ENCODE data around the gene PHYKPL. TPM values are rescaled to one million over a fixed set of nuclear protein-coding genes. Genes with fewer than 3 reads are reported as not detected.
"Not testable (repeated sequence)": the region's sequence is repeated elsewhere in the genome, so short reads cannot be mapped to it uniquely, and the experiment has no call there.

Gene PHYKPL
- total RNA-seq, 1 experiment from 2014 or later: 78.2 TPM

DNA sequence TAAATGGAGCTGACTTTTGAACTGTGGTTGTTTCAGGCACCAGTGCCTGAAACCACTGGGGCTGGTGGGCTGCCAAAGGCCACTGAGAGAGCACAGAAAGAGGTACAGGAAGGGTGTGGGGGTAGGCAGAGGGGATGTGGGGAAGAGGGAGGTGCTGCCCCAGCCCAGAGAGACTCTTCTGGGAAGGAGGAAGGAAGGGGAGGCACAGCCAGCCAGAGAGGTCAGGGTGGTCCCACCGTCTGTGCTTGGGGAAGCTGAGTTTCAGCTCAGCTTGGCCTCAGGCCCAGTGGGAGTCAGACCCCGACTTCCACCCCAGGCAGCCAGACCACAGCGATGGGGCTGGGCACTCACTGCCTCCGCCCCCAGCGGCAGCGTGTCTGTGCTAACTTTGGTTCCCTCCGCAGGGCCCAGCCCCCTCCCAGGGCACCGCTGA lies 8.6 kb upstream of the PHYKPL start:
- no peak overlapping the region for H3K4me3 ChIP-seq (ENCODE audit: low read depth, low read length)
- no peaks in the 10 kb centered on the region for H3K9me3 Mint-ChIP-seq (ENCODE audit: unreplicated experiment)
- ChIA-PET POLR2A (no interaction called here), CTCF (no interaction called here)
- H3K27me3 ChIP-seq (replicated peaks; ENCODE audit: control insufficient read depth, insufficient read depth, low read length): no peaks in the 10 kb centered on the region
- no peaks in the 10 kb centered on the region for H3K4me1 Mint-ChIP-seq (ENCODE audit: low read depth, unreplicated experiment)
- H3K36me3 ChIP-seq (ENCODE audit: control insufficient read depth, insufficient read depth, low read length): no peaks in the 10 kb centered on the region
- intact Hi-C loops (cut with micrococcal nuclease; ENCODE audit: unreplicated experiment): no loop called here
- no peaks in the 10 kb centered on the region for H3K27me3 Mint-ChIP-seq (ENCODE audit: insufficient read depth, unreplicated experiment)
- no peaks in the 10 kb centered on the region for H3K9me3 ChIP-seq
- DNase-seq: no peak
- H3K27ac Mint-ChIP-seq (ENCODE audit: unreplicated experiment): no peak overlapping the region
- H3K4me1 ChIP-seq: no peaks in the 10 kb centered on the region
- H3K36me3 Mint-ChIP-seq (ENCODE audit: insufficient read depth, unreplicated experiment): no peaks in the 10 kb centered on the region
- no peak overlapping the region for H3K4me3 Mint-ChIP-seq (ENCODE audit: unreplicated experiment)
- BruUV-seq (replicated peaks): no TSS peak
- no peak for TF ChIP-seq CTCF (IDR thresholded peaks at IDR 0.05; ENCODE audit: insufficient read depth in 1 of 2, low read depth in 1 of 2, low read length in 1 of 2, severe bottlenecking in 1 of 2, unreplicated experiment in 1 of 2)

GRCh38 chr5:178240766-178241165 lies 8.2 kb upstream of the PHYKPL start:
- TF ChIP-seq CTCF (IDR thresholded peaks at IDR 0.05; ENCODE audit: insufficient read depth in 1 of 2, low read depth in 1 of 2, low read length in 1 of 2, severe bottlenecking in 1 of 2, unreplicated experiment in 1 of 2): no peak
- no peak overlapping the region for H3K4me3 Mint-ChIP-seq (ENCODE audit: unreplicated experiment)
- H3K4me1 ChIP-seq: no peaks in the 10 kb centered on the region
- no peak overlapping the region for H3K27ac Mint-ChIP-seq (ENCODE audit: unreplicated experiment)
- H3K9me3 Mint-ChIP-seq (ENCODE audit: unreplicated experiment): no peaks in the 10 kb centered on the region
- H3K36me3 Mint-ChIP-seq (ENCODE audit: insufficient read depth, unreplicated experiment): no peaks in the 10 kb centered on the region
- H3K36me3 ChIP-seq (ENCODE audit: control insufficient read depth, insufficient read depth, low read length): no peaks in the 10 kb centered on the region
- ChIA-PET CTCF (no interaction called here), POLR2A (no interaction called here)
- intact Hi-C loops (cut with micrococcal nuclease; ENCODE audit: unreplicated experiment): no loop called here
- no peaks in the 10 kb centered on the region for H3K4me1 Mint-ChIP-seq (ENCODE audit: low read depth, unreplicated experiment)
- no peaks in the 10 kb centered on the region for H3K27me3 Mint-ChIP-seq (ENCODE audit: insufficient read depth, unreplicated experiment)
- DNase-seq: no peak
- H3K27me3 ChIP-seq (replicated peaks; ENCODE audit: control insufficient read depth, insufficient read depth, low read length): no peaks in the 10 kb centered on the region
- BruUV-seq (replicated peaks): no TSS peak
- no peak overlapping the region for H3K4me3 ChIP-seq (ENCODE audit: low read depth, low read length)
- H3K9me3 ChIP-seq: no peaks in the 10 kb centered on the region

DNA sequence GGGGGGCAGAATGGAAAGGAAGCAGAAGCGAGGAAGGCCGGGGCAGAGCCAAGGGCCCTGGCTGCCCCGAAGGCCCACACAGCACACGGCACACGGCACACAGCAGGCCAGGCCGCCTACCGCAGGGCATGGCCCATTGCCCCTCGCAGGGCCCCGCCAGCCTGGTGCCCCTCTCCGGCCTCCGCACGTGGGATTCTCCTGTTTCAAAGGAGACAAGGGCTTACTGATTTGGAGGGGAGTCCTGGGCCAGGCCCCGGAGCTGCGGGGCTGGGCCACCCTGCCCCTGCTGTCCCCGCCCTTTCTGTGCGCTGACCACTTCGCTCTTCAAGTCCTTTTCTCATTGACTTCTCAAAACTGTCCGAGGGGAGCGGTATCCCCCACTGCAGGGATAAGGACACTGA lies 7.7 kb upstream of the PHYKPL start:
- DNase-seq: no peak
- no peaks in the 10 kb centered on the region for H3K9me3 ChIP-seq
- no peaks in the 10 kb centered on the region for H3K27me3 Mint-ChIP-seq (ENCODE audit: insufficient read depth, unreplicated experiment)
- H3K36me3 Mint-ChIP-seq (ENCODE audit: insufficient read depth, unreplicated experiment): no peaks in the 10 kb centered on the region
- TF ChIP-seq CTCF (IDR thresholded peaks at IDR 0.05; ENCODE audit: insufficient read depth in 1 of 2, low read depth in 1 of 2, low read length in 1 of 2, severe bottlenecking in 1 of 2, unreplicated experiment in 1 of 2): no peak
- H3K4me1 Mint-ChIP-seq (ENCODE audit: low read depth, unreplicated experiment): no peaks in the 10 kb centered on the region
- CTCF ChIA-PET: no interaction called here
- no peaks in the 10 kb centered on the region for H3K4me1 ChIP-seq
- H3K4me3 Mint-ChIP-seq (ENCODE audit: unreplicated experiment): no peak overlapping the region
- H3K27me3 ChIP-seq (replicated peaks; ENCODE audit: control insufficient read depth, insufficient read depth, low read length): no peaks in the 10 kb centered on the region
- H3K9me3 Mint-ChIP-seq (ENCODE audit: unreplicated experiment): no peaks in the 10 kb centered on the region
- H3K36me3 ChIP-seq (ENCODE audit: control insufficient read depth, insufficient read depth, low read length): no peaks in the 10 kb centered on the region
- BruUV-seq (replicated peaks): no TSS peak
- H3K4me3 ChIP-seq (ENCODE audit: low read depth, low read length): no peak overlapping the region
- intact Hi-C loops (cut with micrococcal nuclease; ENCODE audit: unreplicated experiment): no loop called here
- POLR2A ChIA-PET: no interaction called here
- H3K27ac Mint-ChIP-seq (ENCODE audit: unreplicated experiment): no peak overlapping the region

DNA sequence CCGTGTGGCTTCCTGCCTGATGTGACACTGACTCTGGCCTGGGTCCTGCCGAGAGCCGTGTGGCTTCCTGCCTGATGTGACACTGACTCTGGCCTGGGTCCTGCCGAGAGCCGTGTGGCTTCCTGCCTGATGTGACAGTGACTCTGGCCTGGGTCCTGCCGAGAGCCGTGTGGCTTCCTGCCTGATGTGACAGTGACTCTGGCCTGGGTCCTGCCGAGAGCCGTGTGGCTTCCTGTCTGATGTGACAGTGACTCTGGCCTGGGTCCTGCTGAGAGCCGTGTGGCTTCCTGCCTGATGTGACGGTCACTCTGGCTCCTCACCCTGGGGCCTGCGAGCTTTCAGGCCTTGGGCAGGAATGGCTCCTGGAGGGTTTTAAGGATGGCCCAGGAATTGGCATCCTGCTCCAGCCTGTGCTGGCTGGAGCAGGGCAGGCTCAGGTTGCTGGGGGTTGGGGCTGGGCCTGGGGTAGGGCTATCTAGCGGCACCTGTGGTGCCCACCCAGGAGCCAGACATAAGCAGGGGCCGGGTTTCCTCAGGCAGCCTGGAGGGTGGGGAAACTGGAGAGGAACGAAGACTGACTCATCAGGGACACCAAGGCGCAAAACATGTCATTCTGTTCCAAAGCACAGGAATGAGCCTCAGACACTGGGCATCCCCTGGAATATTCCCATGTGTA lies 7.2 kb upstream of the PHYKPL start:
- H3K27me3 ChIP-seq (replicated peaks; ENCODE audit: control insufficient read depth, insufficient read depth, low read length); BruUV-seq (replicated peaks); H3K27ac Mint-ChIP-seq (ENCODE audit: unreplicated experiment); DNase-seq; H3K36me3 ChIP-seq (ENCODE audit: control insufficient read depth, insufficient read depth, low read length); intact Hi-C loops (cut with micrococcal nuclease; ENCODE audit: unreplicated experiment); H3K4me3 ChIP-seq (ENCODE audit: low read depth, low read length); H3K9me3 ChIP-seq; H3K27me3 Mint-ChIP-seq (ENCODE audit: insufficient read depth, unreplicated experiment); H3K4me1 ChIP-seq; H3K4me1 Mint-ChIP-seq (ENCODE audit: low read depth, unreplicated experiment); H3K36me3 Mint-ChIP-seq (ENCODE audit: insufficient read depth, unreplicated experiment); H3K4me3 Mint-ChIP-seq (ENCODE audit: unreplicated experiment); H3K9me3 Mint-ChIP-seq (ENCODE audit: unreplicated experiment); CTCF ChIA-PET: not testable (repeated sequence)
- POLR2A ChIA-PET: interaction anchor here (0.6 kb wide), 1 partner anchor 9 kb away, joined by 5 read pairs; no protein-coding TSS in a partner anchor
